ENCODE results near the gene TMPRSS6. TPM values are rescaled to one million over a fixed set of nuclear protein-coding genes. Genes with fewer than 3 reads are reported as not detected.

TMPRSS6 gene
- total RNA-seq, 1 experiment from 2014 or later, result 0.39 TPM

DNA sequence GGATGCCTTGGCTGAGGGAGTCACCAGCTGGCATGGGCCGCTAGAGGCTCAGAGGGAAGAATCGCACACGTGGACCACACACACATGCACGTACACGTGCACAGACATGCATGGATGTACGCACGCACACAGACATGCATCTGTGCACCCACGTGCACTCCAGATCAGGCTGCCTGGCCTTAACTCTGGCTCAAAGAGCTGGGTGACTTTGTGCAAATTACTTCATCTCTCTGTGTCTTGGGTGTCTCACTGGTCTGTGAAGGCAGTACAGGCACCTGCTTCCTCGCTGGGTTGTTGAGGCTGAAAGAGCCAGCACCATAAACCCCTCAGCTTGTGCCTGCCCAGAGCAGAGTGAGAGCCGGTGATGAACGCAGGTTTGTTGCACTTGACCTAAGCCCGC, 28.7 kb downstream of the TMPRSS6 start:
- CTCF ChIA-PET, result no interaction called here
- Histone ChIP-seq H3K9me3 (ENCODE audit: control insufficient read depth in 1 of 2, insufficient read depth in 1 of 2, low read depth in 1 of 2, low read length in 2 of 2) (no peaks in the 10 kb centered on the region), H3K4me2 (ENCODE audit: low read length) (no peak overlapping the region), H3K4me3 (replicated peaks in 1 of 2; ENCODE audit: low read depth in 1 of 2, low read length in 2 of 2) (no peak overlapping the region), H3K36me3 (ENCODE audit: control insufficient read depth in 1 of 2, insufficient read depth in 2 of 2, low read length in 2 of 2) (no peaks in the 10 kb centered on the region), H3K9ac (ENCODE audit: low read length) (no peak overlapping the region), H3K4me1 (ENCODE audit: control insufficient read depth in 1 of 2, insufficient read depth in 2 of 2, low read length in 2 of 2) (peaks cover 0 to 5% of the 10 kb centered on the region in 2 experiments; a peak in 2 of 4 replicates), H3K9me2 (ENCODE audit: insufficient read depth) (no peaks in the 10 kb centered on the region), H3K79me2 (ENCODE audit: insufficient read depth, low read length) (no peaks in the 10 kb centered on the region), H3K27me3 (ENCODE audit: insufficient read depth, low read length) (peaks cover 15% of the 10 kb centered on the region), H2AFZ (ENCODE audit: low read depth, low read length, poor library complexity, severe bottlenecking) (no peak overlapping the region), H3K27ac (ENCODE audit: low read depth, low read length) (no peak overlapping the region), H4K20me1 (ENCODE audit: insufficient read depth) (no peaks in the 10 kb centered on the region)
- TF ChIP-seq FOSL1 (IDR thresholded peaks at IDR 0.05; ENCODE audit: low read depth) (no peak), ZNF274 (IDR thresholded peaks at IDR 0.05; ENCODE audit: low read depth, low read length) (no peak), RAD21 (IDR thresholded peaks at IDR 0.05; ENCODE audit: low read depth) (no peak), TCF7L2 (IDR thresholded peaks at IDR 0.05; ENCODE audit: borderline replicate concordance, extremely low read depth, insufficient read depth, insufficient read length) (no peak), SIN3A (IDR thresholded peaks at IDR 0.05; ENCODE audit: low read depth) (no peak), EGR1 (IDR thresholded peaks at IDR 0.05; ENCODE audit: low read depth) (no peak), POLR2AphosphoS5 (IDR thresholded peaks at IDR 0.05; ENCODE audit: low read depth, low read length) (no peak), CBX3 (IDR thresholded peaks at IDR 0.05; ENCODE audit: low read depth) (no peak)
- TF ChIP-seq, protein P1, sequence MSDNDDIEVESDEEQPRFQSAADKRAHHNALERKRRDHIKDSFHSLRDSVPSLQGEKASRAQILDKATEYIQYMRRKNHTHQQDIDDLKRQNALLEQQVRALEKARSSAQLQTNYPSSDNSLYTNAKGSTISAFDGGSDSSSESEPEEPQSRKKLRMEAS (IDR thresholded peaks at IDR 0.05), result no peak
- TF ChIP-seq, protein P2, sequence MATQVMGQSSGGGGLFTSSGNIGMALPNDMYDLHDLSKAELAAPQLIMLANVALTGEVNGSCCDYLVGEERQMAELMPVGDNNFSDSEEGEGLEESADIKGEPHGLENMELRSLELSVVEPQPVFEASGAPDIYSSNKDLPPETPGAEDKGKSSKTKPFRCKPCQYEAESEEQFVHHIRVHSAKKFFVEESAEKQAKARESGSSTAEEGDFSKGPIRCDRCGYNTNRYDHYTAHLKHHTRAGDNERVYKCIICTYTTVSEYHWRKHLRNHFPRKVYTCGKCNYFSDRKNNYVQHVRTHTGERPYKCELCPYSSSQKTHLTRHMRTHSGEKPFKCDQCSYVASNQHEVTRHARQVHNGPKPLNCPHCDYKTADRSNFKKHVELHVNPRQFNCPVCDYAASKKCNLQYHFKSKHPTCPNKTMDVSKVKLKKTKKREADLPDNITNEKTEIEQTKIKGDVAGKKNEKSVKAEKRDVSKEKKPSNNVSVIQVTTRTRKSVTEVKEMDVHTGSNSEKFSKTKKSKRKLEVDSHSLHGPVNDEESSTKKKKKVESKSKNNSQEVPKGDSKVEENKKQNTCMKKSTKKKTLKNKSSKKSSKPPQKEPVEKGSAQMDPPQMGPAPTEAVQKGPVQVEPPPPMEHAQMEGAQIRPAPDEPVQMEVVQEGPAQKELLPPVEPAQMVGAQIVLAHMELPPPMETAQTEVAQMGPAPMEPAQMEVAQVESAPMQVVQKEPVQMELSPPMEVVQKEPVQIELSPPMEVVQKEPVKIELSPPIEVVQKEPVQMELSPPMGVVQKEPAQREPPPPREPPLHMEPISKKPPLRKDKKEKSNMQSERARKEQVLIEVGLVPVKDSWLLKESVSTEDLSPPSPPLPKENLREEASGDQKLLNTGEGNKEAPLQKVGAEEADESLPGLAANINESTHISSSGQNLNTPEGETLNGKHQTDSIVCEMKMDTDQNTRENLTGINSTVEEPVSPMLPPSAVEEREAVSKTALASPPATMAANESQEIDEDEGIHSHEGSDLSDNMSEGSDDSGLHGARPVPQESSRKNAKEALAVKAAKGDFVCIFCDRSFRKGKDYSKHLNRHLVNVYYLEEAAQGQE (IDR thresholded peaks at IDR 0.05; ENCODE audit: low read depth), result no peak
- TF ChIP-seq, protein P3, sequence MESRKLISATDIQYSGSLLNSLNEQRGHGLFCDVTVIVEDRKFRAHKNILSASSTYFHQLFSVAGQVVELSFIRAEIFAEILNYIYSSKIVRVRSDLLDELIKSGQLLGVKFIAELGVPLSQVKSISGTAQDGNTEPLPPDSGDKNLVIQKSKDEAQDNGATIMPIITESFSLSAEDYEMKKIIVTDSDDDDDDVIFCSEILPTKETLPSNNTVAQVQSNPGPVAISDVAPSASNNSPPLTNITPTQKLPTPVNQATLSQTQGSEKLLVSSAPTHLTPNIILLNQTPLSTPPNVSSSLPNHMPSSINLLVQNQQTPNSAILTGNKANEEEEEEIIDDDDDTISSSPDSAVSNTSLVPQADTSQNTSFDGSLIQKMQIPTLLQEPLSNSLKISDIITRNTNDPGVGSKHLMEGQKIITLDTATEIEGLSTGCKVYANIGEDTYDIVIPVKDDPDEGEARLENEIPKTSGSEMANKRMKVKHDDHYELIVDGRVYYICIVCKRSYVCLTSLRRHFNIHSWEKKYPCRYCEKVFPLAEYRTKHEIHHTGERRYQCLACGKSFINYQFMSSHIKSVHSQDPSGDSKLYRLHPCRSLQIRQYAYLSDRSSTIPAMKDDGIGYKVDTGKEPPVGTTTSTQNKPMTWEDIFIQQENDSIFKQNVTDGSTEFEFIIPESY (IDR thresholded peaks at IDR 0.05; ENCODE audit: extremely low read depth, insufficient replicate concordance, low read length), result no peak
- BruUV-seq (replicated peaks), result no TSS peak
- POLR2A ChIA-PET, result no interaction called here
- RAD21 ChIA-PET (ENCODE audit: low non-redundant PET in 1 of 2, low total read pairs in 2 of 2, uncharacterized antibody in 2 of 2, unreplicated experiment in 2 of 2), result no interaction called here
- ATAC-seq (no peak), DNase-seq (ENCODE audit: low read depth, low spot score) (no peak)
- intact Hi-C loops (cut with micrococcal nuclease), result no loop called here

All from HCT116 (cell line).